ENCODE data around the gene GNA14. TPM values are rescaled to one million over a fixed set of nuclear protein-coding genes. Genes with fewer than 3 reads are reported as not detected.

Gene GNA14
- total and polyA plus RNA-seq, 2 donors (not counting 3 experiments of a cell fraction or from before 2014, with no cell fraction given) = 2.1 to 3.3 TPM

DNA sequence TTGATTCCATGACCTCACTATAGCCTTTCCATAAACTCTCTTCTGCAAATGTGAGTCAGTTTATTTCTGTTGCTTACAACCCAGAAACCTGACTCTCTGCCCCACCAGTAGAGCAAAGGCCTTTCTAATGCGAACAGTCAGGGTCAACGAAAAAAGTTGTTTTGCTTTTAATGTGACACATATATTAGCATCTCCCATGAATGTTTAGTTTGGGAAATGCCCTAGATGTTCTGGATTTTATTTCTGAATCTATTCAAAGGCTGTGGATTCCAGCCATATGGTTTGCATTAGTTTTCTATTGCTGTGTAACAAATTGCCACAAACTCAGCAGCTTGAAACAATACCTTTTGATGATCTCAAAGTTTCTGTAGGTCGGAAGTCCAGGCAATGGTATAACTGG lies 193.5 kb downstream of the GNA14 start:
- Histone ChIP-seq H3K4me2 (ENCODE audit: insufficient read depth, low read length) (no peak overlapping the region), H3K4me3 (replicated peaks in 1 of 3; ENCODE audit: insufficient read depth in 1 of 3, low read depth in 1 of 3, low read length in 3 of 3) (no peak overlapping the region), H3K9me1 (replicated peaks; ENCODE audit: control insufficient read depth, extremely low read depth, insufficient read depth, low read length) (no peaks in the 10 kb centered on the region), H2AFZ (ENCODE audit: low read depth, low read length) (no peak overlapping the region), H3K4me1 (ENCODE audit: control insufficient read depth, extremely low read depth, insufficient read depth, low read length) (no peaks in the 10 kb centered on the region), H3K36me3 (ENCODE audit: control insufficient read depth in 2 of 2, extremely low read depth in 1 of 2, insufficient read depth in 2 of 2, low read length in 2 of 2) (no peaks in the 10 kb centered on the region), H3K9me3 (replicated peaks; ENCODE audit: control insufficient read depth, insufficient read depth, low read length) (no peaks in the 10 kb centered on the region), H3K27me3 (ENCODE audit: control insufficient read depth in 2 of 2, insufficient read depth in 2 of 2, low read length in 2 of 2) (no peaks in the 10 kb centered on the region), H3K27ac (ENCODE audit: insufficient read depth, low read depth, low read length) (no peak overlapping the region), H4K20me1 (replicated peaks; ENCODE audit: control insufficient read depth, extremely low read depth, insufficient read depth, low read length) (no peaks in the 10 kb centered on the region), H3K9ac (replicated peaks; ENCODE audit: extremely low read depth, insufficient read depth, low read length) (no peak overlapping the region), H3K79me2 (ENCODE audit: control insufficient read depth, insufficient read depth, low read length) (no peaks in the 10 kb centered on the region)
- intact Hi-C loops (cut with micrococcal nuclease) (loop anchor here (5.0 to 10.0 kb wide), 4 partner anchors 130 to 760 kb away; no protein-coding TSS in a partner anchor), dilution Hi-C loops (cut with MboI; ENCODE audit: extremely low pct_ligation_motif_present, low sequenced_read_pairs) (no loop called here)
- CTCF ChIA-PET = interaction anchor here (0.6 to 9.4 kb wide), 11 partner anchors 11 to 915 kb away, joined by 3 to 214 read pairs (median 3); partner anchors contain the start of gene GNA14
- DNase-seq (ENCODE audit: low read depth, low spot score) (no peak), FAIRE-seq (no peak)
- TF ChIP-seq MYC (IDR thresholded peaks at IDR 0.05; ENCODE audit: low read depth, low read length) = no peak
- TF ChIP-seq GATA2 (IDR thresholded peaks at IDR 0.05; ENCODE audit: insufficient read depth, insufficient read length, low read depth, low read length) = no peak
- TF ChIP-seq POLR2A (IDR thresholded peaks at IDR 0.05; ENCODE audit: low read depth, low read length) = no peak
- no peak for TF ChIP-seq FOS (IDR thresholded peaks at IDR 0.05; ENCODE audit: borderline replicate concordance, insufficient read depth, low read length)
- no peak for TF ChIP-seq JUN (IDR thresholded peaks at IDR 0.05; ENCODE audit: borderline replicate concordance, insufficient read depth, insufficient read length, low read depth)
- TF ChIP-seq EZH2 (IDR thresholded peaks at IDR 0.05; ENCODE audit: borderline replicate concordance, low read depth, low read length, severe bottlenecking) = no peak
- BruUV-seq (replicated peaks) = no TSS peak
- POLR2A ChIA-PET = no interaction called here

- intact Hi-C loops (cut with micrococcal nuclease) = loop anchor here (10.0 kb wide), 3 partner anchors 131 to 761 kb away; no protein-coding TSS in a partner anchor
- H3K36me3 ChIP-seq (ENCODE audit: control insufficient read depth in 2 of 2, extremely low read depth in 1 of 2, insufficient read depth in 2 of 2, low read length in 2 of 2) = no peaks in the 10 kb centered on the region
- DNase-seq (ENCODE audit: low read depth, low spot score) (no peak), FAIRE-seq (no peak)
- H4K20me1 ChIP-seq (replicated peaks; ENCODE audit: control insufficient read depth, extremely low read depth, insufficient read depth, low read length) = no peaks in the 10 kb centered on the region
- H3K27me3 ChIP-seq (ENCODE audit: control insufficient read depth in 2 of 2, insufficient read depth in 2 of 2, low read length in 2 of 2) = no peaks in the 10 kb centered on the region
- no peak overlapping the region for H3K4me2 ChIP-seq (ENCODE audit: insufficient read depth, low read length)
- no peaks in the 10 kb centered on the region for H3K79me2 ChIP-seq (ENCODE audit: control insufficient read depth, insufficient read depth, low read length)
- H3K9ac ChIP-seq (replicated peaks; ENCODE audit: extremely low read depth, insufficient read depth, low read length) = no peak overlapping the region
- ChIA-PET POLR2A (no interaction called here), CTCF (interaction anchor here (0.6 to 9.4 kb wide), 12 partner anchors 11 to 915 kb away, joined by 3 to 214 read pairs (median 4); partner anchors contain the start of gene GNA14)
- no peak overlapping the region for H2AFZ ChIP-seq (ENCODE audit: low read depth, low read length)
- no peaks in the 10 kb centered on the region for H3K4me1 ChIP-seq (ENCODE audit: control insufficient read depth, extremely low read depth, insufficient read depth, low read length)
- H3K4me3 ChIP-seq (replicated peaks in 1 of 3; ENCODE audit: insufficient read depth in 1 of 3, low read depth in 1 of 3, low read length in 3 of 3) = no peak overlapping the region
- dilution Hi-C loops (cut with MboI; ENCODE audit: extremely low pct_ligation_motif_present, low sequenced_read_pairs) = no loop called here
- BruUV-seq (replicated peaks) = no TSS peak
- H3K9me1 ChIP-seq (replicated peaks; ENCODE audit: control insufficient read depth, extremely low read depth, insufficient read depth, low read length) = no peaks in the 10 kb centered on the region
- H3K27ac ChIP-seq (ENCODE audit: insufficient read depth, low read depth, low read length) = no peak overlapping the region
- TF ChIP-seq GATA2 (IDR thresholded peaks at IDR 0.05; ENCODE audit: insufficient read depth, insufficient read length, low read depth, low read length) = no peak
- no peak for TF ChIP-seq FOS (IDR thresholded peaks at IDR 0.05; ENCODE audit: borderline replicate concordance, insufficient read depth, low read length)
- TF ChIP-seq POLR2A (IDR thresholded peaks at IDR 0.05; ENCODE audit: low read depth, low read length) = no peak
- no peak for TF ChIP-seq MYC (IDR thresholded peaks at IDR 0.05; ENCODE audit: low read depth, low read length)
- TF ChIP-seq POLR2AphosphoS5 (IDR thresholded peaks at IDR 0.05; ENCODE audit: insufficient read depth, low read depth, low read length) = no peak
- TF ChIP-seq, protein P1, sequence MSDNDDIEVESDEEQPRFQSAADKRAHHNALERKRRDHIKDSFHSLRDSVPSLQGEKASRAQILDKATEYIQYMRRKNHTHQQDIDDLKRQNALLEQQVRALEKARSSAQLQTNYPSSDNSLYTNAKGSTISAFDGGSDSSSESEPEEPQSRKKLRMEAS (IDR thresholded peaks at IDR 0.05; ENCODE audit: insufficient read depth, insufficient read length) = no peak
- TF ChIP-seq CTCF (IDR thresholded peaks at IDR 0.05; ENCODE audit: extremely low read depth in 1 of 2, insufficient read depth in 1 of 2, low read depth in 1 of 2, low read length in 2 of 2) = no peak
- TF ChIP-seq JUN (IDR thresholded peaks at IDR 0.05; ENCODE audit: borderline replicate concordance, insufficient read depth, insufficient read length, low read depth) = no peak
- TF ChIP-seq EZH2 (IDR thresholded peaks at IDR 0.05; ENCODE audit: borderline replicate concordance, low read depth, low read length, severe bottlenecking) = no peak
- no peaks in the 10 kb centered on the region for H3K9me3 ChIP-seq (replicated peaks; ENCODE audit: control insufficient read depth, insufficient read depth, low read length)
Measured at GRCh38 chr9:77453825-77454647, 194.1 kb downstream of the GNA14 start.
